Esophagus (tissue), 2 donors: ENCODE measurements around the gene SHANK1. TPM values are rescaled to one million over a fixed set of nuclear protein-coding genes. Genes with fewer than 3 reads are reported as not detected.
"Not testable (repeated sequence)": the region's sequence is repeated elsewhere in the genome, so short reads cannot be mapped to it uniquely, and the experiment has no call there.

Source experiments
- H3K27ac ChIP-seq, 2 donors: one replicate each; pipeline ENCODE4 v1.5.1; 2013; ENCODE audit warnings: low read depth in 2 of 2, mild to moderate bottlenecking in 2 of 2, inconsistent platforms in 1 of 2, low read length in 1 of 2, moderate library complexity in 1 of 2
- H3K27me3 ChIP-seq, 2 donors: one replicate each; pipeline ENCODE4 v1.6.1; 2013; ENCODE audit warnings: low read length in 2 of 2, control low read depth in 1 of 2, mild to moderate bottlenecking in 1 of 2; ENCODE audit not compliant: insufficient read depth in 2 of 2, control insufficient read depth in 1 of 2
- H3K36me3 ChIP-seq, 2 donors: one replicate each; pipeline ENCODE4 v1.6.1; 2013; ENCODE audit warnings: low read length in 1 of 2; ENCODE audit not compliant: control insufficient read depth in 2 of 2, insufficient read depth in 2 of 2
- H3K4me1 ChIP-seq, 2 donors: one replicate each; pipeline ENCODE4 v1.6.1; 2013; ENCODE audit warnings: low read length in 1 of 2; ENCODE audit not compliant: control insufficient read depth in 2 of 2, insufficient read depth in 2 of 2
- H3K4me3 ChIP-seq, 2 donors: one replicate each; pipeline ENCODE4 v1.5.1; 2013; ENCODE audit warnings: low read length in 2 of 2, mild to moderate bottlenecking in 2 of 2, low read depth in 1 of 2, moderate library complexity in 1 of 2
- H3K9me3 ChIP-seq, 2 donors: one replicate each; pipeline ENCODE4 v1.6.1; 2013; ENCODE audit warnings: mild to moderate bottlenecking in 2 of 2, low read depth in 1 of 2, low read length in 1 of 2, moderate library complexity in 1 of 2; ENCODE audit not compliant: control insufficient read depth in 2 of 2, insufficient read depth in 1 of 2
- WGBS, 2 donors: extraction: QIAGEN DNeasy Blood & Tissue Kit; methylation state at CpG; one replicate each; pipeline ENCODE4 v1.1.7; 2013; 5-methylcytosine and 5-hydroxymethylcytosine counted together
- polyA plus RNA-seq, 2 donors: library from polyadenylated mRNA; stranded (reverse); fragments of 200-250 nt; gene quantifications; one replicate each; pipeline ENCODE4 v1.2.3, GENCODE V29; 2013
- donor health status: healthy with polysubstance abuse.
- donor health status: Bipolar disorder and iron deficiency.

SHANK1 gene
- under 1 TPM; 0.06 to 0.13 TPM for polyA plus RNA-seq

DNA sequence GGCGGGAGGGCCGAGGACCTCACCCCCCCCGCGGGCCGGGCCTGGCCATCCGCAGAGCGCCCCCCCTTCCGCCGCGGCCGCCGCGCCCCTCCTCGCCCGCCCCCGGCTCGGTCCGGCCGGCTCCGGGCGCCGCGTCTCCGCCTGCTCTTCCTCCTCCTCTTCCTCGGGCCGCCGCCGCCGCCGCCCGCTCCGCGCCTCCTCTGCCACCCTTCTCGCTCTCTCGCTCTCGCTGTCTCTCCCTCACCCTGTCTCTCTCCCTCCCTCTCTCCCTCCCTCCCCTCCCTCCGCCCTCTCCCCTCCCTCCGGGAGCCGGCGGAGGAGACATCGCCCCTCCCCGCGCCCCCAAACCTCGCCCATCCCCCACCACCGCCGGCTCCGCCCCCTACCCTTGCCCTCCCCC is at the start of gene SHANK1:
Gene SHANK1, minus strand, starts transcription at position 237 of the 400 bp plus-strand sequence. CDS start 2,883 bp downstream, outside the sequence.
- WGBS, 2 donors, result 0 to 2% methylated on average over 6 to 44 of the region's 47 CpGs

DNA sequence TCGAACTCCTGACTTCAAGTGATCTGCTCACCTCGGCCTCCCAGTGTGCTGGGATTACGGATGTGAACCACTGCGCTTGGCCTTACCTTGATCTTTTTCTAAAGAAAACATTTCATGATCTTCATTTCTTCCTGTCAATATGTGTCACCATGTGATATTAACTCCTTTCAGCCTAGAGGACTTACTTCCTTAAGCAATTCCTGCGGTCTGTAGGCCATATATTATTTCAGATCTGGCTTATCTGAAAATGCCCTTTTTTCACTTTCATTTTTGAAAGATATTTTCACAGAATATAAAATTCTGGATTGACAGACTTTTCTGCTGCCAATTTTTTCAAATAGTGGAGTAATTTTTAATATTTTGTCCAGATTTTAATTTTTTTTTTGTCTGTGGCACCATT is 48.7 kb upstream of the SHANK1 start:
- WGBS, 2 donors, result 65 to 67% methylated on average over 5 of the region's 5 CpGs
- no peak overlapping the region for H3K4me3 ChIP-seq
- no peaks in the 10 kb centered on the region for H3K36me3 ChIP-seq
- H3K27ac ChIP-seq, result no peak overlapping the region
- no peaks in the 10 kb centered on the region for H3K4me1 ChIP-seq
- no peaks in the 10 kb centered on the region for H3K9me3 ChIP-seq
- no peaks in the 10 kb centered on the region for H3K27me3 ChIP-seq

More for the DNA sequence above, at the start of gene SHANK1:
- peak within 1 kb of the TSS in 1 of 2 donors; percentile 23 for H3K4me3 ChIP-seq
- peaks cover 8 to 17% of the 10 kb centered on the region in 2 donors for H3K4me1 ChIP-seq
- H3K27ac ChIP-seq, result peak within 1 kb of the TSS in 1 of 2 donors; percentile 45
- H3K9me3 ChIP-seq, result no peaks in the 10 kb centered on the region
- H3K36me3 ChIP-seq, result no peaks in the 10 kb centered on the region
- H3K27me3 ChIP-seq, result peaks cover 0 to 8% of the 10 kb centered on the region in 2 donors

DNA sequence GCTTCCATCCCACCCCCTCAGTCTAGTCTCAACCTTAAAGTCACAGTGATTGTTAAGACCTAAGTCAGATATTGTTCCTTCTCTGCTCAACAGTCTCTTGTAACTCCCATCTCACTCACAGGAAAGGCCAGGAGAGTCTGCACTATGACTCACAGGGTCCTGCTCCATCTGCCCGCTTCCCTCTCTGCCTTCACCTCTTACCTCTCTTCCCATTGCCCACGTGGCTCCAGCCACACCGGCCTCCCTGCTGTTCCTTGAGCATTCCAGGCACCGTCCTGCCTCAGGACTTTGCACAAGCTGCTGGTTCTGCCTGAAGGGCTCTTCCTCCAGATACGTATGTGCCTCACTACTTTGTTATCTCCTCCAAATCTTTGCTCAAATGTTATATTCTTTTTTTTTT is 47.7 kb upstream of the SHANK1 start:
- H3K9me3 ChIP-seq, H3K27me3 ChIP-seq, H3K36me3 ChIP-seq, H3K4me1 ChIP-seq, H3K27ac ChIP-seq, H3K4me3 ChIP-seq: not testable (repeated sequence)
- WGBS, 2 donors, result 40 to 41% methylated on average over 5 of the region's 5 CpGs

DNA sequence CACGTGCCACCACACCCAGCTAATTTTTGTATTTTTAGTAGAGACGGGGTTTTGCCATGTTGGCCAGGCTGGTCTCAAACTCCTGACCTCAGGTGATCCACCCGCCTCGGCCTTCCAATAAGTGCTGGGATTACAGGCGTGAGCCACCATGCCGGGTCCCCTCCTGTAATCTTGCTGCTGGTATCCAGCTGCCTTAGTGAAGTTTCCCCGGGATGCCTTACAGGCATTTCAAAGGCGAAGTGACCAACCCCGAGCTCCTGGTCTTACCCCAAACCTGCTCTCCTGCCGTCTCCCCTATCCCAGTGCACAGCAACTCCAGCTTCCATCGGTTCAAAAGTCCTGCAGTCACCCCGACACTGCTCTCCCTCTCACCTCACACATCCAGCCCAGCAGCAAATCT is 47.1 kb upstream of the SHANK1 start:
- not testable (repeated sequence) for H3K27me3 ChIP-seq, H3K36me3 ChIP-seq, H3K27ac ChIP-seq, H3K4me3 ChIP-seq, H3K9me3 ChIP-seq, H3K4me1 ChIP-seq
- WGBS, 2 donors, result 73 to 75% methylated on average over 10 to 12 of the region's 12 CpGs

DNA sequence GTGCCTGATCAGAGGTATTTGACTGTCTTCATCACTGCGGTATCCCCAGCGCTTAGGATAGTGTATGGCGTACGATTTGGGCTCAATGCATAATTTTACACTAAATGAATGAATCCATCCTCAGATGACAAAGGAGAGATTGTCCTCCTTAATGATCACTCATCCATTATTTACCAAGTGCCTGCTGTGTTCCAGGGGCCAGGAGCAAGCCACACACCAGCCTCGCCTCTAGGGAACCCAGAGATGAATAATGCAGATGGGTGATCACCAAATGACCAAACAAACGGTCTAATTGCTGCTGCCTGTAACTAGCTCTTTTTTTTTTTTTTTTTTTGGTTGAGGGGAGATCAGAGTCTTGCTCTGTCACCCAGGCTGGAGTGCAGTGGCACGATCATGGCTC is 44.8 kb upstream of the SHANK1 start:
- WGBS, 2 donors, result 66 to 70% methylated on average over 6 to 7 of the region's 7 CpGs
- Histone ChIP-seq H3K27me3 (no peaks in the 10 kb centered on the region), H3K27ac (no peak overlapping the region), H3K4me1 (no peaks in the 10 kb centered on the region), H3K9me3 (no peaks in the 10 kb centered on the region), H3K36me3 (no peaks in the 10 kb centered on the region), H3K4me3 (no peak overlapping the region)

DNA sequence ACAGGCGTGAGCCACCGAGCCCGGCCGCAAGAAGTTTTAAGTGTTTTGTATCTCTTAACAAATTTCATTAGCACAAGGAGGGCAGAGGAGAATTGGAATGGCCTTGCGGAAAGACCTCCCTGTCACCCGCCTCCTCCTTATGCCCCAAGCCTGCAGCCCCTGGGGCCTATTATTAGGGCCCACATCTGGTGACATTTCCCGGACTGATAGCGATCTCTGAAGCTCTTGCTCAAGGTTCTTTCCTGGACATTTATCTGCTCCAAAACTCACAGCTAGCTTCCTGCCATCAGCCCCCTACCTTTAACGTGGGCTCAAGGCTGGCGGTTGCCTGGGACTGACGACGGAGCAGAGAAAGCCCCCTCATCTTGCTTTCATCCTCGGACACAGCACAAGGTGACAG is 43.9 kb upstream of the SHANK1 start:
- not testable (repeated sequence) for H3K27ac ChIP-seq, H3K36me3 ChIP-seq, H3K4me1 ChIP-seq, H3K27me3 ChIP-seq, H3K4me3 ChIP-seq, H3K9me3 ChIP-seq
- 70 to 75% methylated on average over 9 to 13 of the region's 13 CpGs for WGBS, 2 donors

DNA sequence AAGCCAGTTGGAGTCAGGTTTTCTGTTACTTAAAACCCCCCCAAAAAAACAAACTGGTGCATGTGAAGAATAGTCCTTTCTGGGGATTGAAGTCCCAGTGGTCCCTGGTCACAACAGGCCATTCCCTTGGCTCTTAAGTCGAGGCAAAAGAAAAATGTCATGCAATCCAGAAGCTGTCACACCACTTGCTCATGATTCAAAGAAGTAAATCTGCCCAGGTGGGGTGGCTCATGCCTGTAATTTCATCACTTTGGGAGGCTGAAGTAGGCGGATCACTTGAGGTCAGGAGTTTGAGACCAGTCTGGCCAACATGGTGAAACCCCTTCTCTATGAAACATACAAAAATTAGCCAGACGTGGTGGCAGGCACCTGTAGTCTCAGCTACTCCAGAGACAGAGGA is 41.9 kb upstream of the SHANK1 start:
- not testable (repeated sequence) for H3K9me3 ChIP-seq, H3K27ac ChIP-seq, H3K27me3 ChIP-seq, H3K4me1 ChIP-seq, H3K4me3 ChIP-seq, H3K36me3 ChIP-seq
- 55 to 57% methylated on average over 3 of the region's 3 CpGs for WGBS, 2 donors

DNA sequence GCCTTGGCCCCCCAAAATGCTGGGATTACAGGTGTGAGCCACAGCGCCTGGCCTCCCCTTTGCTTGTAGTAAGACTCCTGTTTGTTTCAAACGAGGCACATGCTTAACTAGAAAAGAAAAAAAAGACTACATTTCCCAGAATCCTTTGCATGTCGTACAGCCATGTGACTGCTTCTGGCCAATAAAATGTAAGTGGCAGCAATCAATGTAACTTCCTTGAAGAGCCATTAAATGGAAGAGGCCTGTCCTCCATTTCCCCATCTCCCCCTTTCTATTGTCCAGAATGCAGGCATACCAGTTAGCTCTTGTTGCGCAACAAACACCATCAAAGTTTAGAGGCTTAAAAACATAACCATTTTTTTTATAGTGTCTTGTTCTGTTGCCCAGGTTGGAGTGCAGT is 40.3 kb upstream of the SHANK1 start:
- H3K4me1 ChIP-seq, result no peaks in the 10 kb centered on the region
- no peak overlapping the region for H3K4me3 ChIP-seq
- no peaks in the 10 kb centered on the region for H3K36me3 ChIP-seq
- no peaks in the 10 kb centered on the region for H3K27me3 ChIP-seq
- 68 to 73% methylated on average over 4 of the region's 4 CpGs for WGBS, 2 donors
- H3K27ac ChIP-seq, result no peak overlapping the region
- H3K9me3 ChIP-seq, result no peaks in the 10 kb centered on the region

DNA sequence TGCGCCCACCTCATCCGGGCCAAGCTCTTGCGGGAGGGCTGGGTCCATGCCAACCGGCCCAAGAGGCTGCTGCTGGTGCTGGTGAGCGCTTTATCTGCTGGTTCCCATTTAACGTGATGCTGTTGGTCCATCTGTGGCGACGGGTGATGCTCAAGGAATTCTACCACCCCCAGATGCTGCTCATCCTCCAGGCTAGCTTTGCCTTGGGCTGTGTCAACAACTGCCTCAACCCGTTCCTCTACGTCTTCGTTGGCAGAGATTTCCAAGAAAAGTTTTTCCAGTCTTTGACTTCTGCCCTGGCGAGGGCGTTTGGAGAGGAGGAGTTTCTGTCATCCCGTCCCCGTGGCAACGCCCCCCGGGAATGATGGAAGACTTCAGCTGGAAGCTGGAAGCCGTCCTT is 39.5 kb upstream of the SHANK1 start:
- H3K36me3 ChIP-seq, H3K27me3 ChIP-seq, H3K4me1 ChIP-seq, H3K9me3 ChIP-seq, H3K27ac ChIP-seq, H3K4me3 ChIP-seq: not testable (repeated sequence)
- WGBS, 2 donors, result 63 to 79% methylated on average over 15 to 18 of the region's 18 CpGs

DNA sequence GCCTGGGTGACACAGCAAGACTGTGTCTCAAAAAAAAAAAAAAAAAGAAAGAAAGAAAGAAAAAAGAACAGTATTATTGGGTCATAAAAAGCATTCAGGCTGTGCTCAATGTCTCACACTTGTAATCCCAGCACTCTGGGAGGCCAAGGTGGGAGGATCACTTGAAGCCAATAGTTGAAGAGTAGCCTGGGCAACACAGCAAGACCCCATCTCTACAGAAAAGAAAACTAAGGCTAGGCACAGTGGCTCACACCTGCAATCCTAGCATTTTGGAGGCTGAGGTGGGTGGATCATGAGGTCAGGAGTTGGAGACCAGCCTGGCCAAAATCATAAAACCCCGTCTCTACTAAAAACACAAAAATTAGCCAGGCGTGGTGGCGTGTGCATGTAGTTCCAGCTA is 38.0 kb upstream of the SHANK1 start:
- not testable (repeated sequence) for H3K9me3 ChIP-seq, H3K4me1 ChIP-seq, H3K27me3 ChIP-seq, H3K27ac ChIP-seq, H3K4me3 ChIP-seq, H3K36me3 ChIP-seq
- WGBS, 2 donors, result 93% methylated on average over 3 of the region's 3 CpGs
